ENCODE measurements around the gene ST3GAL6.

Gene ST3GAL6

GRCh38 chr3:98726084-98726483 is 37.1 kb upstream of the ST3GAL6 start:
- H3K4me3 ChIP-seq = no peak overlapping the region
- no peak for DNase-seq (ENCODE audit: low spot score)
- TF ChIP-seq CTCF (IDR thresholded peaks at IDR 0.05) = no peak
- no peak overlapping the region for H3K27ac ChIP-seq

GRCh38 chr3:98727638-98728037 is 35.5 kb upstream of the ST3GAL6 start:
- H3K27ac ChIP-seq = no peak overlapping the region
- no peak overlapping the region for H3K4me3 ChIP-seq
- DNase-seq (ENCODE audit: low spot score) = no peak
- no peak for TF ChIP-seq CTCF (IDR thresholded peaks at IDR 0.05)

- TF ChIP-seq CTCF (IDR thresholded peaks at IDR 0.05) = no peak
- Histone ChIP-seq H3K4me3 (no peak overlapping the region), H3K27ac (no peak overlapping the region)
- DNase-seq (ENCODE audit: low spot score) = no peak
Observed at GRCh38 chr3:98728672-98729071, 34.5 kb upstream of the ST3GAL6 start.

- no peak for TF ChIP-seq CTCF (IDR thresholded peaks at IDR 0.05)
- no peak for DNase-seq (ENCODE audit: low spot score)
- no peak overlapping the region for H3K27ac ChIP-seq
- H3K4me3 ChIP-seq = no peak overlapping the region
Observed at GRCh38 chr3:98730338-98730737, 32.8 kb upstream of the ST3GAL6 start.

- TF ChIP-seq CTCF (IDR thresholded peaks at IDR 0.05) = no peak
- Histone ChIP-seq H3K27ac (no peak overlapping the region), H3K4me3 (no peak overlapping the region)
- DNase-seq (ENCODE audit: low spot score) = no peak
Observed at GRCh38 chr3:98730886-98731537, 32.1 kb upstream of the ST3GAL6 start.

GRCh38 chr3:98731720-98732285 is 31.3 kb upstream of the ST3GAL6 start:
- no peak for TF ChIP-seq CTCF (IDR thresholded peaks at IDR 0.05)
- H3K4me3 ChIP-seq = peak overlapping the region; percentile 95
- DNase-seq (ENCODE audit: low spot score) = no peak
- peak overlapping the region; percentile 34 to 89 for H3K27ac ChIP-seq
